HG02885 (cell line): ENCODE data around the gene LINS1.

ENCODE experiments used
- ATAC-seq: cut with Tn5 transposase; IDR thresholded peaks from one replicate; pipeline ENCODE4 v1.9.1; 2021; ENCODE audit warnings: mild to moderate bottlenecking; ENCODE audit not compliant: unreplicated experiment, poor library complexity

LINS1 gene

DNA sequence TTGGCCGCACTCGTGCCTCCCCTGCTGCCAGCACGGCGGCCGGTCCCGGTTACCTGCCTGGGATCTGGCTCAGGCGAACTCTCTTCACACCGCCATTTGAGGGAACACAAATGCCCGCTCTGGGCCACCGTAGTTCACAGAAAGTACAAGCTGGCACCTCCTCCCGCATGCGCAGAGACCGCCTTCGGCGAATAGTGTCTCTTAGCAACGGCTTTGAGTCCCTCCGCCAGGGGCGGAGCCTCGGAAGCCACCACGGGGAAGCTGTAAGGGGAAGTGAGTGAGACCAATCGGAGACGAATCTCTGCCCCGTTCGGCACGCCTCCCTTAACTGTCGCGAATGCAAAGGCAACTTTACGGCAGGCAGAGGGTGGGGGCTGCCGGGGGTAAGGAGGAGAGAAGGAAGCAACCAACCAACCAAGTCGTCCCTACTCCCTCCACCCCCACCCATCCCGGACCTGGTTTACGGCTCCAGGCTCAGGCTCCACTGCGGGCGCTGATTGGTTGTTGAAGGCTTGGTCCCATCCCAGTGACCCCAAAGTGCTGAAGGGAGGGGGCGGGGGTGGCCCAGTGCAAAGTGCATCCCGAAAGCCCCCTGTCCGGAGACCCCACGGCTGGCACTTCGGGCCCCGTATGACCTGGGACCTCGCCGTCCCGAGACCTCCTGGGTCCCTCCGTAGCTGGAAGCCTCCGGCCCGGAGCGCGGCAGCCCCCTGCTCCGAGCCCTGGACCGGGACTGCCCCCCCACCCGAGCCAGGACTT is at the start of gene LINS1, which contains the start of gene ASB7:
TSS of gene LINS1 (minus strand) at position 121 of the 759 bp plus-strand sequence. CDS start 21,342 bp downstream, outside the sequence.
TSS of gene ASB7 (plus strand) at position 526 of the 759 bp plus-strand sequence. CDS start 9,628 bp downstream, outside the sequence.
- ATAC-seq, result peak; percentile 89

DNA sequence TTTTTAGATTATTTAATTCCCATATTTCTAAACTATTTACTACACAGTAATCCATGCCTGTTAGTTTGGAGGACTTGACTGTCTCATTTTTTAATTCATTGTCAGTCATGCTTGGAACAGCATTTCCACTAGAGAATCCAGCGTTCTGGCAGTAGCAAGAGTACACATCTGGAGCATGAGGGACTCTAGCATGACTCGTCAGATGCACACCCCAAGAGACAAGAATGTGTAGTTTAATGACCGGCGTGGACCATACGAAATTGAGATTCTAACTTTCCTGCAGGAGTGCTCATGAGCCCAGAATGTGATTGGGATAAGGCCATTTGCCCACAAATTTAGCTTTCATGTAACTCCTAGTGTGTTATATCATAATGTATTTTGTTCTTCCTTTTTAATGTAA is 49.3 kb upstream of the LINS1 start:
- ATAC-seq, result no peak

DNA sequence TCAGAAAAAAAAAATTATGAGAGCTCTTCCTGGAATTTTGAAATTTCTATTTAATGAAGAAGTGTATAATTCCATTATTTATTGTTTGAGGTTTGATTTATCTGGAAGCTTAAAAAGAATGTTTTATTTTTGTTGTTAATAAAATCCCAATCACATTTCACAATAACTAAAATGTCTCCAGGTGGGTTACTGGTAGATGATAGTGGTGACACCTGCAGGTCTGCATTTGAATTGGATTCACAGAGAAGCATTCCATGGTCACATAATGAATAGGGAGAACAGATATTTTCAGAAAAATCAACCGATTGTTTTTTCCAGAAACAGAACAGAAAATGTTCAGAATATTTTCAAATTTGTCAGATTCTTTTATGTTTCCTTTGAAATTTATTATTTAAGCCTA is 48.7 kb upstream of the LINS1 start:
- ATAC-seq, result no peak

GRCh38 chr15:100648951-100649350 is 47.0 kb upstream of the LINS1 start:
- ATAC-seq, result no peak

DNA sequence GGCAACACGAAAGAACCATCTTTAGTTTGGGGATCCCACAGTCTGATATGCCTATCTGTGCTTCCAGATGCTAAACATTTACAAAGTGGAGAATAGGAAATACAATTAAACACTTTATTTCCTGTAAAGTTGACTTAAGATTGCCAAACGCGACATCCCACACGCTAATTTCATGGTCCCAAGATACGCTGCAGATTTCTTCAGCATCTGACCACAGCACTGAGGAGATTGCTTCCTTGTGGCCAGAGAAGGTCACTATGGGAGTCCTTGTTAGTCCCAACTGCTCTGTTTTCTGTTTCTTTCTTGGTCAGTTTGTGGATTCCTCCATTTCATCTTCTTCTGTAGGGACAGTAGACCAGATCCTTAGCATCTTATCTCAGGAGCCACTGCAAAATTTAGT is 43.7 kb upstream of the LINS1 start:
- no peak for ATAC-seq

DNA sequence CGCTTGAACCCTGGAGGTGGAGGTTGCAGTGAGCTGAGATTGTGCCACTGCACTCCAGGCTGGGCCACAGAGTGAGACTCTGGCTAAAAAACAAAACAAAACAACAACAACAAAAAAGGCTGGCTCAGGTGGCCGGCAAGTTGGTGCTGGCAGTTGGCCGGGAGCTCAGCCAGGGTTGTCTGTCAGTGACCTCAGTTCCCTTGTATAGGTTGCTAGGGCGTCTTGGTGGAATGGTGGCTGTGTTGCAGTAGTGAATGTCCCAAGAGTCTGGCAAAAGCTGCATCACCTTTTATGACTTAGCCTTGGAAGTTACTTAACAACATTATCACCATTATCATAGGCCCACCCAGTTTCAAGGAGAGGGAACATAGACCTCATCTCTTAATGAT is 41.0 kb upstream of the LINS1 start:
- ATAC-seq, result no peak

DNA sequence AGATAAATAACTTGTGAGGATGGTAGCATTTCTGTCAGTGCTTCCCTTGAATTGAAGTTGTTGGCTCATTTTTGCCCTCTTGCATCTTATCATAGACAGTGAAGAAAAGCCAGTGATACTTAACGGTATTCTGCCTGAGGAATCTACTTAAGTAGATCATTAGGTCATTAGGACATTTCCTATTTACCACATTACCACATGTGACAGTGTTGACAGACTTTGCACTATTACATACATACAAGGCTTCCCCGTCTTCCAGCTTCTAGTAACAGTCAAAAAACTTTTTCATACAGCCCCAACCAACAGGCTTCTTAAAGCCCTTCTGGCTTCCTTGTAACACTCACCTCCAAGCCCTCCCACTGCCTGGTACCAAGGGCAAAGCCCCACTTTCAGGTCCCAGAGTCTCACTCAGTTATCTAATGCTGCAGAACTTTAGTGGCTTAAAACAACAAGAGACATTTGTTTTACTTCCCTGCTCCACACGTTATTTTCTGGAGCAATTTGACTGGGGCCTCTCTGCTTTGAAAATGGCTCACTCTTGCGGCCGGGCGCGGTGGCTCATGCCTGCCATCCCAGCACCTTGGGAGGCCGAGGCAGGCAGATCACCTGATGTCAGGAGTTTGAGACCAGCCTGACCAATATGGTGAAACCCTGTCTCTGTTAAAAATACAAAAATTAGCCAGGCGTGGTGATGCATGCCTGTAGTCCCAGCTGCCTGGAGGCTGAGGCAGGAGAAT is 40.4 kb upstream of the LINS1 start:
- ATAC-seq, result no peak

- no peak for ATAC-seq
Observed at GRCh38 chr15:100638177-100638730, 36.3 kb upstream of the LINS1 start.

- ATAC-seq, result no peak
Observed at GRCh38 chr15:100635406-100636071, 33.6 kb upstream of the LINS1 start.

- ATAC-seq, result no peak
Observed at GRCh38 chr15:100633763-100634075, 31.7 kb upstream of the LINS1 start.

DNA sequence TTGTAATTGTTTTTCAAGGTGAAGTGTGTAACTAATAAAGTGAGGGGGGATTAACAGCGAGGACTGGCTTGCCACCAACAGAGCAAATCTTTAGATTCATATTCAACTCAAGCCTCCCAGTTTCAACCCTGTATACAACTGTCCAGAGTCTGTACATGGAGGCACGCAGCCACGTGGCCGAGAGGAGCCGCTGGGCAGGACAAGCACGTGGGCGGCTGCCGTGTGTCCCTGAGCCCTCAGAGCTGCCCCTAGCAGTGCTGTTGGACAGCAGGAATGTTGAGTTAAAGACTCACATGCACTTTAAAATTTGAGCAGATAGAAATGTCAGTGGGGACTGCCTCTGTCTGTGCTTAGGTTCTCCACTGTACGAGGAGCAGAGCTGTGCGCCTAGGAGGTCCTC is 29.8 kb upstream of the LINS1 start:
- ATAC-seq, result no peak

DNA sequence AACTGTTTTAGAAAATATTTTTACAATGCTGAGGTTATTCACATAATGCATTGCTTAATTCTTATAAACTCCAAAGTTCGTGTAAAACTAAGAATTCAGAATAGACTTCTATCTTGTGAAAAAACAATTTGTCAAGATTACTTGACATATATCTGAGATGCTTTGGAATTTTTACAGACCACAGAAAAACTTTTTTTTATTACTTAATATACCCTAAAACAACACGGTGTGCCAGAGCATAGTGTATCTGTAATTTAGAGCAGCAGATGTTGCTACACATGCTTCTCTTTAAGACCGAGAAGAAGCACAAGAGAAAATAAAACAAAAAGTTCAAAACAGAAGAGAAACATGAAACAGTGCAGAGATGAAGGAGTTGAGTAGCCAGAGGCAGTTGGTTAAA is 26.8 kb upstream of the LINS1 start:
- ATAC-seq, result no peak

DNA sequence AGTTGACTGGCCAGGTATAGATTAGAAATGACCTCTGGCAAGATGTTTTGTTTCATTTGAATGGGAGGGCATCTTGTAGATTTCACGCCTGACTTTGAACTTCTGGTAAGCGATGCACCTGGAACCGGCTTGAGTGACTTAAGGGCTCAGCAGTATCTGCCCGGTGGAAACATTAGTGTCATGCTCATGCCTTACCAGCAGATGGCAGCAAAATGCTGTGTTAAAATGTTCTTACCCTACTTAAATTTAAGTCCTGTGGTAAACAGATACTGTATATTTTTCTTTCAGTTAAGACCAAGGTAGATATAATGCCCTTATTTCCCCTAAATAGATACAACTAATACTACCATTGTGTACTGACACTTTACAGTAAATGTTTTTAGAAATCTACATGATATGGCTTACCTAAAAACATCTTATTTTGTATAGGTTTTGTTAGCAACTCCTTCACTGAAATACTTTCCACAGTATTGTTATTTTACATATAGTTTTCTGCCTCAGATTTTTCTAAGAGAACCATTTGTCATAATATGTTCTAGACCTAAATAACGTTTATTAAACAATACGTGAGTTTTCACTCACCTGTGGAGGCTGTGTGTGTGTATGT is 25.9 kb upstream of the LINS1 start:
- ATAC-seq, result no peak

DNA sequence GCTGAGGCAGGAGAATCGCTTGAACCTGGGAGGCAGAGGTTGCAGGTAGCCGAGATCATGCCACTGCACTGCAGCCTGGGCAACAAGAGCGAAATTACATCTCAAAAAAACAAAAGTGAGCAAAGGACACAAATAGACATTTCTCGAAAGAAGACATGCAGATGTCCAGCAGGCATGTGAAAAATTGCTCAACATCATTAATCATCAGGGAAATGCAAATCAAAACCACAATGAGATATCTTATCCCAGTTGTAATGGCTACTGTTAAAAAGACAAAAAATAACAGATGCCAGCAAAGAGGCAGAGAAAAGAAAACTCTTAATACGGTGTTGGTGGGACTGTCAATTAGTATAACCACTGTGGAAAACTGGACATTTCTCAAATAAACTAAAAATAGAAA is 21.3 kb upstream of the LINS1 start:
- no peak for ATAC-seq

- no peak for ATAC-seq
Observed at GRCh38 chr15:100616700-100617099, 14.7 kb upstream of the LINS1 start.

GRCh38 chr15:100615801-100616200 is 13.8 kb upstream of the LINS1 start:
- no peak for ATAC-seq

- no peak for ATAC-seq
Observed at GRCh38 chr15:100614918-100615317, 12.9 kb upstream of the LINS1 start.

- ATAC-seq, result no peak
Observed at GRCh38 chr15:100614336-100614735, 12.4 kb upstream of the LINS1 start.

- no peak for ATAC-seq
Observed at GRCh38 chr15:100613208-100613607, 11.2 kb upstream of the LINS1 start.

DNA sequence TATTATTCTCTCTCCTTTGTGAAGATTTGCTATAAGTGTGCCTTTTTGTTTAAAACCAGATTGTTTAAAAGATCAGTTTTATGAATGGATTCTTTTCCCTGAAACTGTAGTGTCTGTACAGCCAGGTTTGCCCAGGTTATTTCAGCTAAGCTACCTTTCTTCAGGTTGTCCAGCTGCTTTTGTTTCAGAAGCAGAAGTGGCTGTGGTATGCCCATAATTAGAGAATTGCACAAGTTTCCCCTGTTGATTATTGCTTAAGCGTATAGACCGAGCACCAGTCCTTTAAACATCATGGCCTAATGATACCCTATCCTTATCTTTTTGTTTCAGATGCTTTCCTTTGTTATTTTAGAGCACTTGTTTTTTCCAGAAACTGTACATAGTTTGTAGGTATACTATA is 10.6 kb upstream of the LINS1 start:
- ATAC-seq, result no peak
